ENCODE results near the gene MIS12.
A peak's percentile ranks its signal among the peaks of the same experiment; 100 is the strongest.

The MIS12 gene

DNA sequence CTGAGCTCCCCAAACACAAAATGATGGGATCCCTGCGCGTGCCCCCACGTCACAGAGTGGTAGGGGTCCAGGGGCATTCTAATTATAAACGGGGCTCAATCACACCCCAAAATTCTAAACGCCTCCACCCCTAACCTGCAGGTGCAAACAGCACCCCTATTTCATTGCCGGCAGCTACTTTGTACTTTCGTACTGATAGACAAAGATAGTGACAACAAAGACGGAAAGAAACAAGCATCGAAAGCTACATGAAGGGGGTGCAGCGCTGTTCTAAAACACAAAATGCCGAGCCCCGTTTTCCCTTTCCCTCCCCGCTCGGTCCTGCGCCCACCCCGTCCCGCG lies 13.9 kb downstream of the MIS12 start:
- no peak for DNase-seq (ENCODE audit: low spot score)

DNA sequence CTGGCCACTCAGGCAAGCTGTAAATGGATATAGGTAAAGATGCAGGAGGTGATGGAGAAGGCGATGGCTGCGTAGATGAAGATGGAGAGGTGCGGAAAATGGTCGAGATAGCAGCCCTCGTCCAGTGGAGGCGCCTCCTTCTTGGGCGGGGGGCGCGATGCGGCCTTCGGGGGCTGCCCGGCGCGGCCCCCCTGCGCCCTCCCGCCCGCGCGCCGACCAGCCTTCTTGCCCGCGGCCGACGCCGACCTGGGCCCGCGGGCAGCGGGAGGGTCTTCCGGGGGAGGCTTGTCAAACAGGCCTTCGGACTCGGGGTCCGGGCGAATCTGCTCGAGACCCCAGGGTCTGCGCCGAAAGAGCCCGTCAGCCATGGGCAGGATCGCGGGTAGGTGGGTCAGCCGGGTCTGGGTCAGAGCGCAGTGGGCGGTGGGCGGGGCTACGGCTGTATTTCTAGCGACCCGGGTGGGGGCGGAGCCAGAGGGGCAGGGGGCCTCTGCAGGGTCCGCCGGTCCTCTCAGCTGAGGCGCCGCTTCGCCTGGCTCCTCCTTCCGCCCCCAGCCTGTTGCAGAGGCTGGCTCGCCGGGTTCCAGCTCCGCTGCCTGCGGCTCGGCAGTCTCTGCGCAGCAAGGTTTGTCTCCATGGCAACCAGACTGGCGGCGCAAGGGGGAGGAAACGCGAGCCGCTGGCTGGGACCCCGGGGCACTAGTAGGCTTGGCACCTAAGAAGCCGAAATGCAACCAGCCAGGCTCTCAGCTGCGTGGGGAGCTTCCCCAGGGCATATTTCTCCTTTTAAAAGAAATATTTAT lies 14.4 kb downstream of the MIS12 start:
- DNase-seq (ENCODE audit: low spot score) = peak; percentile 82

DNA sequence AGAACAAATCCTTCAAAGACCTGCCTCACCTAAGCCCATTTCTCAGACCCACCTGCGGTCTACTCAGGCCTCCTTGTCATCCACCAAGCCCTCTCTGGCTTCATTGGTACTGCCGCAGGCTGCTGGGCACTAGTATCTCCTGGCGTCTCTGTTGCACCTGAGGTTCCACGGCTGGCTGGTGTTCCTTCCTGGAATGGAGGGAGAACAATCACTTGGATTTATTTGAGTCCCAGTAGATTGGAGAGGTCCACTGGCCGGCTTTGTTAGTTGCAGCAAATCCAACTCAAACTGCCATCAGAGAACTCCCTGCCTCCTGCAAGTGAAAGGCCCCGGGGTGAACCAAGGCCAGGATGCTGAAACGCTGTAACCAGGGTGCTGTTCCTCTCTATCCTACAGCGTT lies 15.3 kb downstream of the MIS12 start:
- DNase-seq (ENCODE audit: low spot score) = no peak

DNA sequence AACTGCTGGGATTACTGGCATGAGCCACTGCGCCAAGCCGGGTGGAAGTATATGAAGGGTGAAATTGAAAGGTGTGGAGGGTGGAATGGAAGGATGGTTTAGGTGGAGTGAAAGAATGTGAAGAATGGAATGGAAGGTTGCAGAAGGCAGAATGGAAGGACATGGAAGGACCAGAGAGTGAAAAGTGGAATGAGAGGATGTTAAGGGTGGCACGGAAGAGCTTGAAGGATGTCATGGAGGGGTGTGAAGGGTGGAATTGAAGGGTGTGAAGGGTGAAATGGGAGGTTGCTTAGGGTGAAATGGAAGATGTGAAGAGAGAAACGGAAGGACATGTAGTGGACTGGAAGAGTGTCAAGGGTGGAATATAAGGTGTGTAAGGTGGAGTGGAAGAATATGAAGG lies 16.2 kb downstream of the MIS12 start:
- DNase-seq (ENCODE audit: low spot score) = no peak

DNA sequence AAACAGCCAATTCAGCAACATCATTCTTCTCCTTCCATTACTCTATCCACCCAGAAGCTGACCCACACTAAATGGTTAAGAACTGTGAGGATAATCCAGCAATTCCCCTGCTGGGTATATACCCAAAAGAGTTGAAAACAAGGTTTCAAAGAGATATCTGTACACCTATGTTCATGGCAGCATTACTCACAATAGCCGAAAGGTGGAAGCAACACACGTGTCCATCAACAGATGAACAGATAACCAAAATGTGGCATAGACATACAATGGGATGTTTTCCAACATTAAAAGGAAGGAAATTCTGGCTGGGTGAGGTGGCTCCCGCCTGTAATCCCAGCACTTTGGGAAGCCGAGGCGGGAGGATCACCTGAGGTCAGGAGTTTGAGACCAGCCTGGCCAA lies 19.9 kb downstream of the MIS12 start:
- no peak for DNase-seq (ENCODE audit: low spot score)

DNA sequence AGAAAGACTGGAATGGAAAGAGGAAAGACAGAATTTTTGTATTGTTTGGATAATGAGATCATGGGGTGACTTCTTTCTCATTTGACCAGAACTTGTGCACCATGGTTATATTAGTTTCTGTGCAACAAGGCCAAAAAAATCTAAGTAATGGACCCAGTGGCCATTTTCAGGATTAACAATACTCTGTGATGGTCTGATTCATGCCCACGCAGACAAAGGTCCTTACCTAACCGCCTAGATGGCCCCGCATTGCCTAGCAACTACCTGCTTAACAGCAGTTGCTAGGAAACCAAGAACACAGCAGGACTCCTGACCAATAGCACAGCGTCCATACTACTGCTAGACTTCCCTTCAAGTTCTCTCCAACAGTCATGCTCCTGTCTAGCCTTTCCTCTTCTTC lies 22.4 kb downstream of the MIS12 start:
- no peak for DNase-seq (ENCODE audit: low spot score)

DNA sequence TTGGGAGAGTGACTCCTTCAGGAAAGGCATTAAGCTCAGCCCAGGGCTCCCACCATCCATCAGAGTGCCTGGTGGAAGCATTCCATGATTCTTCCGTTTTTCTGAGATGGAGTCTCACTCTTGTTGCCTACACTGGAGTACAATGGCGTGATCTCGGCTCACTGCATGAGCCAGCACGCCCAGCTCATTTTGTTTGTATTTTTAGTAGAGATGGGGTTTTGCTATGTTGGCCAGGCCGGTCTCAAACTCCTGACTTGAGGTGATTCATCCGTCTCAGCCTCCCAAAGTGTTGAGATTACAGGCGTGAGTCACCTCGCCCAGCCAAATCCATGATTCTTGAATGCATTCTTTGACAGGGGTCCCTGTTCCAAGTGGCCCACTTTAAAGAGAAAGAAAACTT lies 23.1 kb downstream of the MIS12 start:
- DNase-seq (ENCODE audit: low spot score) = no peak

DNA sequence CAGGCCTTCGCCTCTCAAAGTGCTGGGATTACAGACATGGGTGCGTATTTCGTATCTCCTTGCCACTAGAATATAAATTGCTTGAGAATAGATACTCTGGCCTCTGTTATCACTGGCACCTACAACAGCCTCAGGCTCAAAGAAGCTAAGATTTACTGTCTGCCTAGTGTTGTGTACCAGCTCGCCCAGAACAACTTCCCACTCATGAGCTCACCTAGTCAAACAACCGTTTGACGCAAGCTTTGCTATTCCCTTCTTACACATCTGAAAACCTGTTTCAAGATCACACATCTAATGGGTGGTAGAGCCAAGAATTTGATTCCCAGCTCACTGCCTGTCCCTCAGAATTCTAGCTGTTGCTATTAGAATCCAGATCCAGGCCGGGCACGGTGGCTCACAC lies 24.4 kb downstream of the MIS12 start:
- no peak for DNase-seq (ENCODE audit: low spot score)

DNA sequence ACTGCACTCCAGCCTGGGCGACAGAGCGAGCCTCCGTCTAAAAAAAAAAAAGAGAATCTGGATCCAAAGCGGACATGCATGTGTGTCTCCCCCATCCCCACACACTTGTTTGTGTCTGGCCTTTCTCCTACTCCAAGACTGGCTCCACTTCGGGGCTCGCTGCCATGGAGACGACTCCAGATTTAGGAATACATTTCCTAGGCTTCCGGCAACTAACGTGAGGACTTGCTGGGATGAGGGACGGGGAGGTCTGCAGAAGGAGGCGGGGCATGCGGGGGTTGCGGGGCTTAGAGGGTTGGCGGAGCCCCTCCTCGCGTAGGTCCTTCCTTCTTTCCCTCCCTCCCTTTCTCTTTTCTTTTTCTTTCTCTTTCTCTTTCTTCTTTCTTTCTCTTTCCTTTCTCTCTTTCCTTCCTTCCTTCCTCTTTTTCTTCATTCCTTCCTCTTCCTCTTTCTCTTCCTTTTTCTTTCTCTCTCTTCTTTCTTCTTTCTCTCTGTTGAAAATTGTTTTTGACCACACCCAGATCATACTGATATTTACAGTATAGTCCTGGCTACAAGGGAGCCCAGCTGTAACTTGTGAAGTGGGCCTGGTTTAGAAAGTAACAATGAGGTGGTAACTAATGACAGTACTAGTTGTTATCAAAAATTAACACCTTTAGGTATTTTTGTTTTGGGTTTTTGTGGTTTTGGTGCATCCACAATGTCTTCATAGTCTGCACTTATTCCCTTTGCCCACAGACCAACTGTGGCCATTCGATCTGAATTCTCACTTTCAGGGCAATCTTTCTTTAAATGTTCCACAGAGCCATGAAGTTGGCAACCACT lies 25.2 kb downstream of the MIS12 start:
- DNase-seq (ENCODE audit: low spot score) = no peak

DNA sequence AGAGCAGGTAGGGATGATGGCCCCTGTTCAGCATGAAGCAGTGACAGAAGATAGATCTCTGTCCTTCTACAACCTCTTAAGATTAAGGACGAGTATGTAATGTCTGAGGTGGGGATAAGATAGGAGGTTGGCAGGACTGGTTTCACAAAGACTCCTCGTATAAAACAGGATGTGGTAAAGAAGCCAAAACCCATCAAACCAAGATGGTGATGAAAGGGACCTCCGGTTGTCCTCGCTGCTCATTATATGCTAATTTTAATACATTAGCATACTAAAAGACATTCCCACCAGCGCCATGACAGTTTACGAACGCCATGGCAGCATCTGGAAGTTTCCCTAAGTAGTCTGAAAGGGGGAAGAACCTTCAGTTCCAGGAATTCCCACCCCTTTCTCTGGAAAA lies 27.3 kb downstream of the MIS12 start:
- DNase-seq (ENCODE audit: low spot score) = peak; percentile 31

DNA sequence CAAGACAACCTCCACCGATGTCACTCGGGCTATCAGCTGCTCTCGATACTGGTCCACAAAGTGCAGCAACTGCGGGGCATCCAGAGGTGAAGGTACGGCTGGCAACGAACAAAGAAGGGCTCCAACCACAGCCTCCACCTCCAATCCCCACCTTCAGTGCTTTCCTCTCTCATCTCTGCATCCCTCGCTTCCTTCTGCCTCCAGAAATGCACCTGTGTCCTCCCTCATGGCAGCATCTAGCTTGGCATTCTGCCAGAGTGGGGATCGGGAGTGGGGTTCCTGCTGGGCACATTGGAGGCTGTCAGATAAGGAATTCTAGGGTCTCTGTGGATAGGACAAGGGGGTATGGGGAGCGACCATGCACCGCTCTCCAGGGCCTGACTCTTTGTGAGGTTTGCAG lies 28.6 kb downstream of the MIS12 start:
- no peak for DNase-seq (ENCODE audit: low spot score)

DNA sequence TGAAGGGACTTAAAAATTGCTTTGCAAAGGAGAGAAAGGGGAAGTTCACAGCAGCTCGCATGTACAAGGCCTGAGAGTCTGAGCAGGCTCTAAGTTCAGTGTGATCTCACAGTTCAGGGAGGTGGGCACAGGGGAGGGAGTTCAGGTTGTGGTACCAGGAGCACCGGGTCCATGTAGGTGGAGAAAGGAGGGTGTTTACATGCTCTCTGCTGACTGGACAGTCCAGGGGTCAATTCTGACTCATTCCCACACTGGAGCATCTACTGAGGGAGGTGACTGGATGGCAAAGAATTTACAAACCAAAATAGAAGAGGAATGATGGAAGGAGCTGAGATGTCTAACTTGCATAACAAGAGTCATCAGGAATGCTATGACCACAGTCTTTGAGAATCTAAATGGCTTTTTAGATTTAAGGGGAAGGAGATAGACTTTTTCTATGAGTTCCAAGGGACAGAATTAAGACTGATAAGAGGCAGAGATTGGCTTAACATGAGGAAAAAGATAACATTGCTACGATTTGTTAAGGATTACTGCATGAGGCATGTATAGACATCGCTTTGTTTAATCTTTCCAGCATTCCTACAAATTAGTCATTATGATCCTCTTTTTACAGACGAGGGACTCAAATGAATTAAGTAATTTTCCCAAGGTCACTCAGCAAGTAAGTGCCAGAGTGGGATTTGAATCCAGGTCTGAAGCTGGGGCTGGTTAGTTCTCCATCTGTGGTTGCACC lies 29.9 kb downstream of the MIS12 start:
- no peak for DNase-seq (ENCODE audit: low spot score)

DNA sequence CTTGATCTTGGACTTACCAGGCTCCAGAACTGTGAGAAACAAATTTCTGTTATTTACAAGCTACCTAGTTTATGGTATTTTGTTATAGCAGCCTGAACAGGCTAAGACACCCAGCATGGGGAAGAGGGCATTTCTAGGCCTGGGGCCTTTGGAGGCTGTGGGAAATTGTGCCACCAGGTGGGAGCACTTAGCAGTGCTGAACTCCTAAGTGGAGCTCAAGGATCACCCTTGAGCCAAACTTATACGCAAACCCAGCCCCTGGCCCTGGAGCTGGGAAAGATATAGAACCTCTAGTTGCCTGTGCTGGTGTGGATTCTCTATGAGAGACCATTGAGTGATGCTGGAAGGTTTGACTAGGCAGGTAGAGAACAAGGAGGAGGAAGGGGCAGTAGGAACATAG lies 36.1 kb downstream of the MIS12 start:
- DNase-seq (ENCODE audit: low spot score) = no peak

DNA sequence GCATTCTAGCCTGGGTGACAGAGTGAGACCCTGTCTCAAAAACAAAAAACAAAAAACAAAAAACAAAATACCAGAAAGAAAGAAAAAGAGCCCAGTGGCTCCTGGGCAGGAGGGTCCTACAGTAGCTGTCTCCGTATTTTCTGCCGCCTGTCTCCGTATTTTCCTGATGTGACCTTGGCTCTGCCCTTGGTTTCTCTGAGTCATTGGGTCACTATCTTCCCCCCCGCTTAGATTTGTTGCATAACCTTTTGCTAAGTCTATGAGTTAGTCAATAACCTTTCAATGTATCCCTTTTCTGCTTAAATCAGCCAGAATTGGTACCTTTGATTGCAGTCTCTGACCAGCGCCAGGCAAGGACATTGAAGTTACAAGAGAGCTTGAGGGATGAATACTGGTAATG lies 36.9 kb downstream of the MIS12 start:
- DNase-seq (ENCODE audit: low spot score) = no peak

DNA sequence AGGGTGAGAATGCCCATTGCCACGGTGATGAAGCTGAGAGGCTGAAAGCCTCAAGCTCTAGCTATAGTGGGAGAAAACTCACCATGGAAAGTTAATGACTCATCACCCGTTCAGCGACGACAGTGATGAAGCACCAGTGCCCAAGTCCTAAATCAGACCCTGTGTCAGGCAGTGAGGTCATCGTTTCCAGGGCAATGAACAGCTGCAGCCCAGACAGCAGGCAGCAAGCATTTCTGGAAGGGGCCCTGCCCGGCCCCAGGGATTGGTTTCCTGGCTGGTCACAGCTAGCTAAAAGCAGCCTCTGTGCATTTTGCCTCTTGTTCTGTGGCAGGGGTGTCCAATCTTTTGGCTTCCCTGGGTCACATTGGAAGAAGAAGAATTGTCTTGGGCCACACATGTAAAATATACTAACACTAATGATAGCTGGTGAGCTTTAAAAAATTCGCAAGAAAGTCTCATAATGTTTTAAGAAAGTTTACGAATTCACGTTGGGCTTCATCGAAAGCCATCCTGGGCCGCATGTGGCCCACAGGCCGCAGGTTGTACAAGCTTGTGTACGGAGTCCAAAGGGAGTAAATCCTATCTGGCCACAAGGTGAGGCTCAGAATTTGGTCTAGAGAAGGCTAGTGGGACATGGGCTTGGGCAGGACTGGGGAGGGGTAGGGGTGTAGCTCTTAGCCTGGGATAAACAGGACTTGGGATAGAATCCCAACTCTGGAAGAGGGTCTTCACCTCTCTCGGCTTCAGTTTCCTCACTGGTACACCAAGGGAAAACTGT lies 40.6 kb downstream of the MIS12 start:
- no peak for DNase-seq (ENCODE audit: low spot score)

DNA sequence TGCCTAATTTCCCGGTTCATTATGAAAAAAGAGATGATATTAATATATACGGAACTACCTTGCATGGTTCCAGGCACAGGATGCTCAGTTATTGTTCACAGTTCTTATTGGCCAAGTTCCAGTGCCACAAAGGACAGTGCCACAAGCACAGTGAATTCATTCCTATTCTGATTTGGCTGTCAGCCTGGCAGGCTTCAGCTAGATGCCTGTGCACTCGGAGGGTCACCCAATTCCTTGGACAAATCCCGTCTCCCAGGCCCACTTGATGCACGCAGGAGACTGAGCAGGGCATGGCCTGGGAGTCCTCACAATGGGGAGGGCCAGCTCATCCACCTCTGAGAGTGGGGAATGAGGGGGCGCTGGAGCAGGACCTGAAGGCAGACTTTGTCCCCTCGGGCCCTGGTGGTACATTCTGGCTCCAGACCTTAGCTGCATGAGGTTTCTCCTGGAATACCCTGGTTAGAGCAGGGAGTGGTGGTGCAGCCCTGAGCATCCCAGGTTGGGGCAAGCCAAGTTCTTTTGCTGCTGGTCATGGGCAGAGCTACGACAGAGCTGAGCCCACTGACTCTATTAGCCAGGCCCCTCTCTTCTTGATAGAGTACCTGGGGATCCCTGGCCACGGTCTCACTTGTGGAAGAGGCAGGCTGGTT lies 41.4 kb downstream of the MIS12 start:
- no peak for DNase-seq (ENCODE audit: low spot score)

DNA sequence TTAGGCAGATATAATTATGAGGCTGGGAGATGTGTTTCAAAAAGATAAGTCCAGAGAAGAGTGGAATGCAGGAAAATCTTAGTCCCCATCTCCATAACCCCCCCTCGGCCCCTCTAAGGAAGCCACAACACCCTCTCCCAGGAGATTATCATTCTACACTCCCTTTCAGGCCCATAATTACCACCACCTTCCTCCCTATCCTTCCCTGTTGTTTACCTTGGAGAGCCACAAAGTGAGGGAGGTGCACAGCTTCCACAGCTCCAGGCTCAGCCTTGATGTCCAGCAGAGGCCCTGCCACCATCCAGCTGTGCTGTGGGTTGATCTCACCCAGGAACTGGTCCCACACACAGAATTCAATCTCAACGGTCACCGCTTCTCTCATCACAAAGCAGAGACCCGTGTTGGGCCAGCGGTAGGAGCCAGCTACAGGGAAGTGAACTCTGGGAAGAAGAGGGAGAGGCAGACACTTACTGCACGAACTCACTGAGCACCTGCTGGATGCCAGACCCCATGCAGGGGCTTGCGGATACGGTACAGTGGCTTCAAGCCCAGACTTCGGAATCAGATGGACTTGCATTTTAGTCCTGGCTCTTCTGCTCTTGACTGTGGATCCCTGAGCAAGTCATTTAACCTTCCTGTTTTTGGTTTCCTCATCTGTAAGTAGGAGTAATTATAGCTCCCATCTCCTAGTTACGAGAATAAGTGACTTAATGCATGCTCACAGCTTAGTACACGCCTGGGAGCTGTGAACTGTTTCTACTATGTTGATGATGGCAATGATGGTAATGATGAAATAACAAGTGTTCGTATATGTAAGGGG lies 44.1 kb downstream of the MIS12 start:
- no peak for DNase-seq (ENCODE audit: low spot score)

DNA sequence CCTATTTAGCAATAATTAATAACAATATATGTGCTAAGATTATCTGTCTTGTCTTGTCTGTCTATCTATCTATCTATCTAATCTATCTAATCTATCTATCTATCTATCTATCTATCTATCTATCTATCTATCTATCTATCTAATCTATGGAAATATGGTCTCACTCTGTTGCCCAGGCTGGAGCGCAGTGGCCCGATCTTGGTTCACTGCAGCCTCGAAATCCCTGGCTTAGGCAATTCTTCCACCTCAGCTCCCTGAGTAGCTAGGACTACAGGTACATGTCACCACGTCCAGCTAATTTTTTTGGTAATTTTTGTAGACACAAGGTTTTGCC lies 44.7 kb downstream of the MIS12 start:
- DNase-seq (ENCODE audit: low spot score) = no peak

DNA sequence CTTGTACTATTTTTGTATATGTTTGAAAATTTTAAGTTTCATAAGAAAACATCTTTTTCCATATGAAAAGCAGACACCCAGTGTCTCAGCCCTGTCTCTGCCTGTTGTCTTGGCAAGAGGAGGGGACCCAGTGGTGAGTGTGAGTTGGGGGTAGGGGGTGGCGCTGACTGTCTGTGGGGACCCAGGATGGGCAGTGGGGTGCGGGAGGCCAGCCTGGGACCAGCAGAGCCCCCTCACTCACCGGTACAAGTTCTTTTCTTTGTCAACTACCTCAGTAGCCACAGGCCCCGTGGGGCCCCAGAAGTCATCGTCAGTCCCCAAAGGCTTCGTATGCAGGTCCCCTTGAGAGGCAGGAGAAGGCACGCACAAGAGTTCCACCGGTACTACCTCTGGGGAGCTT lies 46.2 kb downstream of the MIS12 start:
- DNase-seq (ENCODE audit: low spot score) = no peak

DNA sequence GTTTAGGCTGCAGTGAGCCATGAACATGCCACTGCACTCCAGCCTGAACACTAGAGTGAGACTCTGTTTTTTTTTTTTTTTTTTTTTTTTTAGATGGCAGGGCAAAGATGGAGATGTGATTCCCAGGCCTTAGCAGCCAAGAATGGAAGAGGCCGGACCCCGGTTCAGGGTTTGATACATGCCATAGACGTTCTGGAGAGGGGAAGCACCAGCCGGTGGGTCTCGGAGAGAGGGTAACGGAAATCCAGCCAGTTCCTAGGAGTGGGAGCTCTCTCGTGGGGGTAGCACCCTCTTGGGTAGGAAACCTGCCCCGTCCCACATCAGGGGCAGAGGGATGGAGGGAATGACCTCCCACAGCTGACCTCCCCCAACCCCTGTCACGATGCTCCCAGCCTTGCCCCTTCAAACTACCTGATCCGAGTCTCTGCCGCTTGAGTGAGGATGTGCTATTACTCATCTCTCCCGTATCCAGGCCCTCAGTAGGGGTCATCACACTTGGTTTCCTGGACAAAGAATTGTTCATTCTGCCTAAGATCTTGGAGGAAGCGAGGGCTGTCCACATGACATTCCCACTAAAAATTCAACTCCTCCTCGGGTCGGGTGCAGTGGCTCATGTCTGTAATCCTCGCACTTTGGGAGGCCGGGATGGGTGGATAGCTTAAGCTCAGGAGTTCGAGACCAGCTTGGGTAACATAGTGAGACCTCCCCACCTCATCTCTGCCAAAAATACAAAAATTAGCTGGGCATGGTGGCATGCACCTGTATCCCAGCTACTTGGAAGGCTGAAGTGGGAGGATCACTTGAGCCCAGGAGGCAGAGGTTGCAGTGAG lies 47.3 kb downstream of the MIS12 start:
- no peak for DNase-seq (ENCODE audit: low spot score)

Measured in CD4-positive, alpha-beta T cell treated with Interleukin-6 at 100 ng/mL for 8 hours (primary cell).